H1 (cell line): ENCODE measurements around the gene INAFM2. TPM values are rescaled to one million over a fixed set of nuclear protein-coding genes. Genes with fewer than 3 reads are reported as not detected.

Experiments used
- CTCF ChIP-seq, 3 experiments: IDR thresholded peaks; 1 replicate in 2 of 3; 2 replicates in 1 of 3; pipeline versions ENCODE4 v1.5.1 to v1.6.1; 2011; ENCODE audit warnings: low read length in 3 of 3, mild to moderate bottlenecking in 3 of 3, inconsistent platforms in 2 of 3, low read depth in 1 of 3, moderate library complexity in 1 of 3; ENCODE audit not compliant: insufficient read depth in 1 of 3; ENCODE audit errors: control extremely low read depth in 1 of 3
- KDM4A ChIP-seq: IDR thresholded peaks from one replicate; pipeline ENCODE4 v1.7.1; 2012; ENCODE audit warnings: low read depth, mild to moderate bottlenecking, moderate library complexity, low read length, inconsistent platforms; ENCODE audit not compliant: severe bottlenecking
- POU5F1 ChIP-seq: IDR thresholded peaks from 2 replicates; pipeline ENCODE4 v1.6.1; 2011; ENCODE audit warnings: low read depth, mild to moderate bottlenecking, low read length, moderate library complexity
- RAD21 ChIP-seq, 2 experiments: IDR thresholded peaks in 1 of 2; conservative IDR thresholded peaks in 1 of 2; 2 replicates each; pipeline ENCODE4 v1.6.1; 2011; ENCODE audit warnings: low read depth in 2 of 2, low read length in 2 of 2, improper control_type of control experiment in 1 of 2, inconsistent platforms in 1 of 2, mild to moderate bottlenecking in 1 of 2, moderate library complexity in 1 of 2
- SP2 ChIP-seq: IDR thresholded peaks from 2 replicates; pipeline ENCODE4 v1.6.1; 2012; ENCODE audit warnings: mild to moderate bottlenecking, low read length, inconsistent platforms
- TBP ChIP-seq: IDR thresholded peaks from 2 replicates; pipeline ENCODE4 v1.6.1; 2011; ENCODE audit warnings: low read depth, low read length, improper control_type of control experiment
- polyA plus RNA-seq, 7 experiments: library from polyadenylated mRNA; depleted of rRNA in 3 of 7; stranded (reverse) in 5 of 7; unstranded in 2 of 7; fragments of >200 nt in 5 of 7; fragments of 200-250 nt in 2 of 7; gene quantifications; 1 replicate in 5 of 7; 2 replicates in 1 of 7; 4 replicates in 1 of 7; pipeline versions ENCODE4 v1.2.1 to v1.2.3, GENCODE V29; 2011 to 2013; ENCODE audit warnings: missing spikeins in 2 of 7, mixed read lengths in 2 of 7
- total RNA-seq: library from RNA; stranded (reverse); fragmentation: NEBNext Ultra II Directional; extraction: Animal tissue kit (Norgen Biotek cat#: 25700); gene quantifications from 2 replicates; pipeline ENCODE4 v1.2.1, GENCODE V29; 2021

INAFM2 gene
- total and polyA plus RNA-seq, 2 of the 8 experiments (the other 6 are each of a cell fraction or from before 2014, with no cell fraction given), result 15.3 to 35.1 TPM

GRCh38 chr15:40283615-40284300 is 39.7 kb upstream of the INAFM2 start (continued):
- no peak for TF ChIP-seq CTCF (IDR thresholded peaks at IDR 0.05; ENCODE audit: control extremely low read depth in 1 of 3, insufficient read depth in 1 of 3, low read depth in 1 of 3, low read length in 3 of 3)
- no peak for TF ChIP-seq SP2
- no peak for TF ChIP-seq RAD21 (IDR thresholded peaks at IDR 0.05 in 1 of 2, conservative IDR thresholded peaks at IDR 0.05 in 1 of 2; ENCODE audit: low read depth in 2 of 2, low read length in 2 of 2)
- no peak for TF ChIP-seq KDM4A
- no peak for TF ChIP-seq POU5F1
- no peak for TF ChIP-seq TBP
